Nephron (organoid): Measurements from ENCODE around the gene ZNF185.

ENCODE experiments used
- H3K27ac Mint-ChIP-seq, 3 experiments: 2 replicates each; pipeline ENCODE4 v1.8.0; 2020; ENCODE audit warnings: mixed read lengths in 3 of 3, mild to moderate bottlenecking in 2 of 3, moderate library complexity in 1 of 3
- H3K27me3 Mint-ChIP-seq: 2 replicates; pipeline ENCODE4 v1.8.0; 2021; ENCODE audit warnings: low read depth, mild to moderate bottlenecking, moderate library complexity, mixed read lengths
- H3K36me3 Mint-ChIP-seq: 2 replicates; pipeline ENCODE4 v1.8.0; 2020; ENCODE audit warnings: low read depth, mixed read lengths
- H3K4me1 Mint-ChIP-seq: 2 replicates; pipeline ENCODE4 v1.8.0; 2020; ENCODE audit warnings: mixed read lengths
- H3K4me3 Mint-ChIP-seq, 3 experiments: 2 replicates each; pipeline ENCODE4 v1.8.0; 2020; ENCODE audit warnings: mild to moderate bottlenecking in 3 of 3, mixed read lengths in 3 of 3, moderate library complexity in 2 of 3
- H3K9me3 Mint-ChIP-seq: 2 replicates; pipeline ENCODE4 v1.8.0; 2020; ENCODE audit warnings: mixed read lengths
- TF ChIP-seq, protein P1 (sequence below), 3 experiments: fragments of 200-600 bp; sonication (generic); IDR thresholded peaks; one replicate each; pipeline ENCODE4 v1.5.0; 2021; ENCODE audit warnings: antibody characterized with exemption in 3 of 3; ENCODE audit not compliant: unreplicated experiment in 3 of 3

The ZNF185 gene

DNA sequence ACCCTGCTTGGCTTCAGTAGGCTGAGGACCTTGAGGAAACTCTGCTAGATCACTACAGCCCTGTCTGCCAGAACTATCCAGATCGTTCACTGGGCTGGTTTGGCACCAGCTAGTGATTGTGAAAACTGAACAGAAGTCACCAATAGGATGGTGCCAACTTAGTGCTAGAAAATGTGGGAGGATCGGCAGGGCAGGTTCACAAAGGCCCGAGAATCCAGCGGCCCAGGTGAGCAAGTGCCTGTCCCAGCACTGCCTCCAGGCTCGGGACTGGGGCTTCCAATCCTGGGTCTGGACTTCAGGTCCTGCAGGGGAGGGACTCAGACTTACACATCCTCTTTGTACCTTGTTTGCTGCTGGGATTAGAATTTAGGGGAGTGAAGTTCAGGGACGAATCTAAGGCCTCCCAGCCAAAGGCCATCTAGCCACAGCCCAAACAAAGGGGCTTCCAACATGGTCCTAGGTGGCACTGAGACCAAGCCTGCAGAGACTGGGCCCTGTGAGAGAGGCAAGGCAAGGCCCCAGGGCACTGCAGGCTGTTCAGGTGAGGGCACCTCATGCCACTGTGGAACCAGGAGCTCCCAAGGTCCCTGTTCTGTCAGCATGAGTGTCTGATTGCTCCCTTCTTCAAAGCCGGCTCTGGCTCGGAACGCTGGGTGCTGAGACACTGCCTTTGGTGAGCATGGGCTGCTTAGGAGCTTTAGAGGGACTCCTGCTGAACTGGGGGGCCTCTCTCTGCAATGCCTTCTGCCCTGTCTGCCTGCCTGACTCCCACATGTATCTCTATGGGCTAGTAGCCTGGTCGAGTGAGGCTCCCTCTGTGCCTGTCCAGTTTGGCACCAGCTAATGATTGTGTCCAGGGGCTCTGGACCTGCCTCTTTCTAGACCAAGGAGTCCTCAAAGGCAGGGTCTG is 20.7 kb upstream of the ZNF185 start:
- peaks cover 3% of the 10 kb centered on the region for H3K36me3 Mint-ChIP-seq
- H3K27ac Mint-ChIP-seq, result no peak overlapping the region
- TF ChIP-seq, protein P1, sequence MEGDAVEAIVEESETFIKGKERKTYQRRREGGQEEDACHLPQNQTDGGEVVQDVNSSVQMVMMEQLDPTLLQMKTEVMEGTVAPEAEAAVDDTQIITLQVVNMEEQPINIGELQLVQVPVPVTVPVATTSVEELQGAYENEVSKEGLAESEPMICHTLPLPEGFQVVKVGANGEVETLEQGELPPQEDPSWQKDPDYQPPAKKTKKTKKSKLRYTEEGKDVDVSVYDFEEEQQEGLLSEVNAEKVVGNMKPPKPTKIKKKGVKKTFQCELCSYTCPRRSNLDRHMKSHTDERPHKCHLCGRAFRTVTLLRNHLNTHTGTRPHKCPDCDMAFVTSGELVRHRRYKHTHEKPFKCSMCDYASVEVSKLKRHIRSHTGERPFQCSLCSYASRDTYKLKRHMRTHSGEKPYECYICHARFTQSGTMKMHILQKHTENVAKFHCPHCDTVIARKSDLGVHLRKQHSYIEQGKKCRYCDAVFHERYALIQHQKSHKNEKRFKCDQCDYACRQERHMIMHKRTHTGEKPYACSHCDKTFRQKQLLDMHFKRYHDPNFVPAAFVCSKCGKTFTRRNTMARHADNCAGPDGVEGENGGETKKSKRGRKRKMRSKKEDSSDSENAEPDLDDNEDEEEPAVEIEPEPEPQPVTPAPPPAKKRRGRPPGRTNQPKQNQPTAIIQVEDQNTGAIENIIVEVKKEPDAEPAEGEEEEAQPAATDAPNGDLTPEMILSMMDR (IDR thresholded peaks at IDR 0.05; ENCODE audit: unreplicated experiment in 3 of 3), result no peak
- H3K27me3 Mint-ChIP-seq, result no peaks in the 10 kb centered on the region
- no peak overlapping the region for H3K4me3 Mint-ChIP-seq
- peaks cover 19% of the 10 kb centered on the region for H3K9me3 Mint-ChIP-seq
- no peaks in the 10 kb centered on the region for H3K4me1 Mint-ChIP-seq

DNA sequence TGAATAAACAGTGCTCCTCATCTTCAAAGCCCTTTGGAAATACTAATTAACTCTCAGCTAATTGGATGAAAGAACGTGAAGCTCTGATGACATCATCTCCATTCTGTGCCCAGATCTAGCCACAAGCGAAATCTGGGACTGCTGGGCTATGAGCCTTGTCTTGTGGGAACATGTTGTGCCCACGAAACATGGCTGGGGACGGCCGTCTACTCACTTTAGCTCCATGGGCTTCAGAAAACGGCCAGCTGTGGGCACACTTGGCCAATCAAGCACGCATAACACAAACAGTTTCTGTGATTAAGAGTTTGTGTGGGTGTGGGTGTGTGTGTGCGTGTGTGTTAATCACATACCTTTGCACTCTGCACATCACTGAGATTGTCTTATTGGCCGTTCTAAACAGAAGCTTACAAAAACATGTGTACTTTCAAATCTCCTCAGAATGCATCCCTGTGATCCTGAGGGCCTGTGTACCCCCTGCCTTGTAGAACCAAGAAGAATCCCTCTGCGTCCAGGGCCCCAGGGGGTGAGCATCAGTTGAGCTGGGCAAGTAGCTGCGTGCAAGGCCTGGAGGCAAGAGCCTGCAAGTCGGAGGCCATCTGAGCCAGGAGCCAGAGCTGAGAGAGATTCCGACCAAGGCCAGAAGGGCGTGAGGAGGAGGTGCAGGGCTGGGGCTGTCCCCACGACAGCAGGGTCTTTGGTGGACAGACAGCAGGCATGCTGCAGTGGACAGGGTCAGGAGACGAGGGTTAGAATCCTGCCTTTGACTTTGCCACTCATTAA is 18.7 kb upstream of the ZNF185 start:
- H3K4me1 Mint-ChIP-seq, result no peaks in the 10 kb centered on the region
- no peak overlapping the region for H3K4me3 Mint-ChIP-seq
- no peak overlapping the region for H3K27ac Mint-ChIP-seq
- H3K36me3 Mint-ChIP-seq, result no peaks in the 10 kb centered on the region
- H3K9me3 Mint-ChIP-seq, result peaks cover 19% of the 10 kb centered on the region
- TF ChIP-seq, protein P1 (IDR thresholded peaks at IDR 0.05; ENCODE audit: unreplicated experiment in 3 of 3), result no peak
- no peaks in the 10 kb centered on the region for H3K27me3 Mint-ChIP-seq

DNA sequence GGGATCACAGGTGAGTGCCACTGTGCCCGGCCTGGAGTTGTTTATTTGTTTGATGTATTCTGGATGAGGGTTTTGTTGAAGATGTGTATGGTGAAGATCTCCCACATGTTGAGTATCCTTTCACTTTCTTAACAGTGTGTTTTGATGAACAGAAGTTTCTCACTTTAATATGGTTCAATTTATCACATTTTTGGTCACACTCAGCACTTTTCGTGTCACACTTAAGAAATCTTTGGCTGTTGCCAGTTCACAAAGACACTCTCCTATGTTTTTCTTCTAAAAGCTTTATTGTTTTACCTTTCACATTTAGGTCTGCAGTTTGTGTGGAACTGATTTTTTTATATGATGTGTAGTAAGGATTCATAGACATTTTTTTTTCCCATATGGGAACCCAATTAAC is 16.6 kb upstream of the ZNF185 start:
- Mint-ChIP-seq H3K36me3 (no peaks in the 10 kb centered on the region), H3K27ac (no peak overlapping the region), H3K9me3 (peaks cover 11% of the 10 kb centered on the region), H3K27me3 (no peaks in the 10 kb centered on the region), H3K4me3 (no peak overlapping the region), H3K4me1 (no peaks in the 10 kb centered on the region)
- TF ChIP-seq, protein P1 (IDR thresholded peaks at IDR 0.05; ENCODE audit: unreplicated experiment in 3 of 3), result no peak

DNA sequence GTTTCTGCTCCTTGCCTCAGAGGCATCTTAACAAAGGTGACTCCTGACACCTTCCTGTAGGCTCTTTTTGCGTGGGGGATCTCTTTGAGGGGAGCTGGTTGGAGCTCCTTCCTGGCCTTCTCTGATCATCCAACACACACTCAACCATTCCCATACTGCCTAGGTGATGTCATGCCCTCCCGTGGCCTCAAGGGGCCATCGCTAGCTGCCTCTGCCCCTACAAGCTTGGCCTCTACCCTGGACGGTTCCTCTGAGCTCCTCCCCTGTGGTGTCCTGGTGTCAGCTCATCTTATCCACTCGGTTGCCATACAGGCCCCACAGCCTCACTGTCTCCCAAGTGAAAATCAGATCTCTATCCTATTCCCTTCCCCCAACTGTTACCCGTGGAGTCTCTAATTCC is 13.7 kb upstream of the ZNF185 start:
- no peak overlapping the region for H3K4me3 Mint-ChIP-seq
- H3K27me3 Mint-ChIP-seq, result no peaks in the 10 kb centered on the region
- H3K36me3 Mint-ChIP-seq, result no peaks in the 10 kb centered on the region
- no peak overlapping the region for H3K27ac Mint-ChIP-seq
- no peaks in the 10 kb centered on the region for H3K4me1 Mint-ChIP-seq
- TF ChIP-seq, protein P1 (IDR thresholded peaks at IDR 0.05; ENCODE audit: unreplicated experiment in 3 of 3), result no peak
- H3K9me3 Mint-ChIP-seq, result peaks cover 5% of the 10 kb centered on the region

DNA sequence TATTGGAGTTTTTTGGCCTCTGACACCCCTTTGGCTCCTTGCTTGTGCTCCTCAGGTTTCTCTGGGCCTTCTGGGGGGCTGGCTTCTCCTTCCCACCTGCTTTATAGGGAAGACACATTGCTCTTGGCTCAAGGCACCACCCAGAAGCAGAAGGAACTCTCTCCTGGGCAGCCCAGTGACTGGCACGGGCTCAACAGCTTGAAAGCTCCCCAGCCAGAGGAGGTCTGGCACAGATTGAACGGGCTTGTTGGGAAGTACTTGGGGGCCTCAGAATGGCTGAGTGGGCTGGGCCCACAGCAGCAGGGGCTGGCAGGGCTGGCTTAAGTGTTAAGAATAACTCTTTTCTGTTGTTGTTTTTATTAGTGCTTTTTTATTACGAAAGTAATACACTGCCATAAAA is 11.2 kb upstream of the ZNF185 start:
- H3K36me3 Mint-ChIP-seq, result no peaks in the 10 kb centered on the region
- H3K4me3 Mint-ChIP-seq, result no peak overlapping the region
- peaks cover 16% of the 10 kb centered on the region for H3K9me3 Mint-ChIP-seq
- no peaks in the 10 kb centered on the region for H3K4me1 Mint-ChIP-seq
- TF ChIP-seq, protein P1 (IDR thresholded peaks at IDR 0.05; ENCODE audit: unreplicated experiment in 3 of 3), result no peak
- peaks cover 4% of the 10 kb centered on the region for H3K27me3 Mint-ChIP-seq
- no peak overlapping the region for H3K27ac Mint-ChIP-seq
